Keratinocyte (primary cell): Measurements from ENCODE around the gene TUT7. TPM values are rescaled to one million over a fixed set of nuclear protein-coding genes. Genes with fewer than 3 reads are reported as not detected.
"Not testable (repeated sequence)": the region's sequence is repeated elsewhere in the genome, so short reads cannot be mapped to it uniquely, and the experiment has no call there.

Experiments used
- DNase-seq: peaks from one replicate; pipeline ENCODE4 v3.0.0-alpha.2; 2011; ENCODE audit warnings: low read depth, missing footprints, low spot score
- FAIRE-seq: peaks from 2 replicates; lab custom pipeline; 2011; peaks lifted over from hg19 to GRCh38; lab: Jason Lieb, UNC
- H2AFZ ChIP-seq: 2 replicates; pipeline ENCODE4 v1.6.0; 2012; ENCODE audit warnings: low read length, control low read depth, inconsistent platforms; ENCODE audit not compliant: control insufficient read depth
- H3K27ac ChIP-seq: 2 replicates; pipeline ENCODE4 v1.5.1; 2011; ENCODE audit warnings: low read length; ENCODE audit not compliant: control insufficient read depth, insufficient read depth
- H3K27me3 ChIP-seq: 3 replicates; pipeline ENCODE4 v1.6.0; 2011; ENCODE audit warnings: low read length; ENCODE audit not compliant: control insufficient read depth, insufficient read depth; ENCODE audit errors: extremely low read depth
- H3K36me3 ChIP-seq, 2 experiments: 2 replicates in 1 of 2; 3 replicates in 1 of 2; pipeline ENCODE4 v1.5.1; 2011; ENCODE audit warnings: low read length in 2 of 2, mild to moderate bottlenecking in 1 of 2; ENCODE audit not compliant: control insufficient read depth in 2 of 2, insufficient read depth in 2 of 2; ENCODE audit errors: extremely low read depth in 1 of 2
- H3K4me1 ChIP-seq: 3 replicates; pipeline ENCODE4 v1.5.1; 2011; ENCODE audit warnings: low read length; ENCODE audit not compliant: control insufficient read depth, insufficient read depth; ENCODE audit errors: extremely low read depth
- H3K4me2 ChIP-seq: 3 replicates; pipeline ENCODE4 v1.6.0; 2011; ENCODE audit warnings: low read depth, low read length; ENCODE audit not compliant: control insufficient read depth, insufficient read depth; ENCODE audit errors: extremely low read depth
- H3K4me3 ChIP-seq, 3 experiments: fragments of 200-600 bp in 1 of 3; sonication (generic) in 1 of 3; 2 replicates in 2 of 3; 3 replicates in 1 of 3; pipeline ENCODE4 v1.5.1; 2011 to 2016; ENCODE audit warnings: low read length in 3 of 3, mild to moderate bottlenecking in 3 of 3, control low read depth in 2 of 3, inconsistent platforms in 1 of 3, low read depth in 1 of 3, mixed read lengths in 1 of 3, mixed run types in 1 of 3, moderate library complexity in 1 of 3; ENCODE audit not compliant: control insufficient read depth in 2 of 3, insufficient read depth in 2 of 3; ENCODE audit errors: extremely low read depth in 1 of 3
- H3K79me2 ChIP-seq: 2 replicates; pipeline ENCODE4 v1.6.0; 2012; ENCODE audit warnings: low read length; ENCODE audit not compliant: control insufficient read depth, insufficient read depth
- H3K9ac ChIP-seq: 3 replicates; pipeline ENCODE4 v1.6.0; 2011; ENCODE audit warnings: low read length; ENCODE audit not compliant: control insufficient read depth, insufficient read depth; ENCODE audit errors: extremely low read depth
- H3K9me1 ChIP-seq: 3 replicates; pipeline ENCODE4 v1.6.0; 2011; ENCODE audit warnings: low read length; ENCODE audit not compliant: control insufficient read depth, insufficient read depth; ENCODE audit errors: extremely low read depth
- H3K9me3 ChIP-seq: 2 replicates; pipeline ENCODE4 v1.5.1; 2012; ENCODE audit warnings: low read depth, low read length; ENCODE audit not compliant: control insufficient read depth
- H4K20me1 ChIP-seq: 3 replicates; pipeline ENCODE4 v1.6.0; 2011; ENCODE audit warnings: low read length; ENCODE audit not compliant: control insufficient read depth, insufficient read depth; ENCODE audit errors: extremely low read depth
- CTCF ChIP-seq, 3 experiments: IDR thresholded peaks in 1 of 3; conservative IDR thresholded peaks in 1 of 3; optimal IDR thresholded peaks in 1 of 3; 2 replicates in 2 of 3; 3 replicates in 1 of 3; pipeline versions ENCODE3 to v1.5.1; 2011; ENCODE audit warnings: low read length in 3 of 3, mild to moderate bottlenecking in 3 of 3, moderate library complexity in 2 of 3, control low read depth in 1 of 3, inconsistent platforms in 1 of 3; ENCODE audit not compliant: insufficient read depth in 2 of 3; ENCODE audit errors: extremely low read depth in 1 of 3
- EZH2 ChIP-seq: IDR thresholded peaks from one replicate; pipeline ENCODE4 v1.6.1; 2012; ENCODE audit warnings: inconsistent platforms, mild to moderate bottlenecking, low read length, moderate library complexity
- dilution Hi-C: fragments of 300-500 bp; cut with MboI; formaldehyde crosslinking; loops from one replicate; pipeline ENCODE4 v1.7.0; 2020; ENCODE audit warnings: low sequenced_read_pairs; ENCODE audit not compliant: extremely low pct_ligation_motif_present
- polyA plus RNA-seq, 5 experiments: library from polyadenylated mRNA; depleted of rRNA in 3 of 5; stranded (reverse) in 3 of 5; stranded (forward) in 1 of 5; unstranded in 1 of 5; fragments of >200 nt; gene quantifications; 1 replicate in 1 of 5; 2 replicates in 3 of 5; 3 replicates in 1 of 5; pipeline versions ENCODE4 v1.2.1 to v1.2.3, GENCODE V29; 2011 to 2012; ENCODE audit warnings: missing spikeins in 2 of 5, low read depth in 1 of 5, low replicate concordance in 1 of 5

The TUT7 gene
- polyA plus RNA-seq, 1 donor (not counting 4 experiments of a cell fraction or from before 2014, with no cell fraction given) = 34.0 TPM

GRCh38 chr9:86389628-86390027 lies 35.4 kb upstream of the TUT7 start:
- dilution Hi-C loops = no loop called here
- TF ChIP-seq EZH2 = no peak
- TF ChIP-seq CTCF (optimal IDR thresholded peaks at IDR 0.05 in 1 of 3, IDR thresholded peaks at IDR 0.05 in 1 of 3, conservative IDR thresholded peaks at IDR 0.05 in 1 of 3; ENCODE audit: extremely low read depth in 1 of 3, insufficient read depth in 2 of 3, low read length in 3 of 3) = no peak

GRCh38 chr9:86387376-86387775 lies 33.2 kb upstream of the TUT7 start:
- Histone ChIP-seq H3K4me1 (no peaks in the 10 kb centered on the region), H3K27me3 (no peaks in the 10 kb centered on the region), H3K36me3 (no peaks in the 10 kb centered on the region), H4K20me1 (no peaks in the 10 kb centered on the region), H3K9me3 (no peaks in the 10 kb centered on the region), H3K79me2 (no peaks in the 10 kb centered on the region), H3K9me1 (no peaks in the 10 kb centered on the region), H3K4me3 (no peak overlapping the region), H2AFZ (no peak overlapping the region), H3K9ac (no peak overlapping the region), H3K27ac (no peak overlapping the region), H3K4me2 (no peak overlapping the region)
- TF ChIP-seq EZH2 = no peak
- no peak for TF ChIP-seq CTCF (optimal IDR thresholded peaks at IDR 0.05 in 1 of 3, IDR thresholded peaks at IDR 0.05 in 1 of 3, conservative IDR thresholded peaks at IDR 0.05 in 1 of 3; ENCODE audit: extremely low read depth in 1 of 3, insufficient read depth in 2 of 3, low read length in 3 of 3)
- dilution Hi-C loops = no loop called here
- DNase-seq (no peak), FAIRE-seq (no peak)

More at GRCh38 chr9:86389628-86390027, 35.4 kb upstream of the TUT7 start:
- no peak for FAIRE-seq
- Histone ChIP-seq H2AFZ (no peak overlapping the region), H3K9ac (no peak overlapping the region), H4K20me1 (no peaks in the 10 kb centered on the region), H3K9me1 (no peaks in the 10 kb centered on the region), H3K4me2 (no peak overlapping the region), H3K9me3 (no peaks in the 10 kb centered on the region), H3K27ac (no peak overlapping the region), H3K27me3 (no peaks in the 10 kb centered on the region), H3K79me2 (no peaks in the 10 kb centered on the region), H3K4me3 (no peak overlapping the region), H3K36me3 (no peaks in the 10 kb centered on the region), H3K4me1 (no peaks in the 10 kb centered on the region)
- no peak for DNase-seq

GRCh38 chr9:86383000-86383399 lies 28.8 kb upstream of the TUT7 start:
- H2AFZ ChIP-seq, FAIRE-seq, dilution Hi-C loops: not testable (repeated sequence)

More at GRCh38 chr9:86383000-86383399, 28.8 kb upstream of the TUT7 start:
- not testable (repeated sequence) for H3K9me3 ChIP-seq, H3K9ac ChIP-seq, H3K79me2 ChIP-seq, H3K4me1 ChIP-seq, H4K20me1 ChIP-seq, H3K27ac ChIP-seq, DNase-seq, H3K9me1 ChIP-seq, H3K4me3 ChIP-seq, H3K36me3 ChIP-seq, H3K4me2 ChIP-seq, H3K27me3 ChIP-seq
